ENCODE results near the gene ATG5.

The ATG5 gene

DNA sequence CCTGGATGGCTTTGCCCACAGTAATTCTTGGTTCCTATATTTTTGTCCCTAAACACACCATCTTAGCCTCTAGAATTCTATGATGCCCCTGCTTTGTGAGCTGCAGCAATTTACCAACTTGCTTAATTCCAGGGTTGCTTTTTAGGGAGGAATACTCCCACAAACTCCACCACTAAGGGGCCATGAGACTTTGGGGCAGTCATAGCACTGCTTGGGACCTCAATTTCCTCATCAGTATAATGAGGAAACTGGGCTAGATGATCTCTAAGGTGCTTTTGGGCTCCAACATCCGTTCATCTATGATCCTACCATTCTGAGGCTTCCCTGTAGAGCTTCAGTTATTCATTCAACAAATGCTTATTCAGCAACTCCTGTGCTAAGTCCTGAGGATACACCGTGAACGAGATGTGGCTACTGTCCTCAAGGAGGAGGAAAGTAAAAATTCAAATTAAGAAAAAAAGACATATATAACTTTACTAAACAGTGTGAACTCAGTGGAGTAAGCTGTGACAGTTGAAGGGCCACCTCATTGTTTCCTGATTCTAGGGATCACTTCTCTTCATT lies 164.2 kb downstream of the ATG5 start:
- Histone ChIP-seq H3K36me3 (ENCODE audit: control insufficient read depth, low read length) (no peaks in the 10 kb centered on the region), H3F3A (ENCODE audit: control insufficient read depth, insufficient read depth) (no peaks in the 10 kb centered on the region), H3K4me3 (ENCODE audit: low read length) (no peak overlapping the region), H4K20me1 (ENCODE audit: control insufficient read depth, insufficient read depth, low read depth, low read length) (no peaks in the 10 kb centered on the region), H3K27ac (ENCODE audit: low read depth, low read length) (no peak overlapping the region), H3K4me1 (ENCODE audit: control insufficient read depth, low read length) (peaks cover 9% of the 10 kb centered on the region), H3K9me2 (replicated peaks; ENCODE audit: control insufficient read depth, low read length) (no peaks in the 10 kb centered on the region), H3K4me2 (ENCODE audit: low read length) (no peak overlapping the region), H3K9me3 (ENCODE audit: control insufficient read depth, insufficient read depth, low read length) (no peaks in the 10 kb centered on the region), H3K79me2 (ENCODE audit: control insufficient read depth, low read length) (no peaks in the 10 kb centered on the region), H3K27me3 (ENCODE audit: control insufficient read depth, low read length) (peaks cover 4% of the 10 kb centered on the region; the same call in 1 of the 2 replicates)
- TF ChIP-seq, protein P1, sequence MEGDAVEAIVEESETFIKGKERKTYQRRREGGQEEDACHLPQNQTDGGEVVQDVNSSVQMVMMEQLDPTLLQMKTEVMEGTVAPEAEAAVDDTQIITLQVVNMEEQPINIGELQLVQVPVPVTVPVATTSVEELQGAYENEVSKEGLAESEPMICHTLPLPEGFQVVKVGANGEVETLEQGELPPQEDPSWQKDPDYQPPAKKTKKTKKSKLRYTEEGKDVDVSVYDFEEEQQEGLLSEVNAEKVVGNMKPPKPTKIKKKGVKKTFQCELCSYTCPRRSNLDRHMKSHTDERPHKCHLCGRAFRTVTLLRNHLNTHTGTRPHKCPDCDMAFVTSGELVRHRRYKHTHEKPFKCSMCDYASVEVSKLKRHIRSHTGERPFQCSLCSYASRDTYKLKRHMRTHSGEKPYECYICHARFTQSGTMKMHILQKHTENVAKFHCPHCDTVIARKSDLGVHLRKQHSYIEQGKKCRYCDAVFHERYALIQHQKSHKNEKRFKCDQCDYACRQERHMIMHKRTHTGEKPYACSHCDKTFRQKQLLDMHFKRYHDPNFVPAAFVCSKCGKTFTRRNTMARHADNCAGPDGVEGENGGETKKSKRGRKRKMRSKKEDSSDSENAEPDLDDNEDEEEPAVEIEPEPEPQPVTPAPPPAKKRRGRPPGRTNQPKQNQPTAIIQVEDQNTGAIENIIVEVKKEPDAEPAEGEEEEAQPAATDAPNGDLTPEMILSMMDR (IDR thresholded peaks at IDR 0.05; ENCODE audit: low read depth, low read length, poor library complexity, severe bottlenecking): no peak
- TF ChIP-seq EZH2phosphoT487 (IDR thresholded peaks at IDR 0.05; ENCODE audit: borderline replicate concordance, low read length): no peak

DNA sequence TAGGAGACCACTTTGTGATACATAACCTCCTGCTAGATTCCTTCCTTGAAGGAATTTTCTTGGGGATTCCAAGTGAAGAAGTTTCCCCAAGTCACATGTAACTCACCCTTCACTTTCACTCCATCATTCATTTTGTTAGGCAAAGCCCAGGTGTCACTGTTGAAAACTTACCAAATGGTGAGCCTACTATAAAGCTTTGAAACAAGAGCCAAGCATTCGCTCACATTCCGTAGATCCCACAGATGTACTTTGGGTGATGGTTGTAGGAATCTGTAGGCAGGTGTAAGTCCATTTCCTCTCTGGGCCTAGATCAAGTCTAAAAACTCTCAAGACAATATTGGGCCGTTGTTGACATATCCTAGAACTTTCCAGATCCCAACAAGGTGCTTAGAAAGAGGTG lies 165.4 kb downstream of the ATG5 start:
- H3K9me2 ChIP-seq (replicated peaks; ENCODE audit: control insufficient read depth, low read length): no peaks in the 10 kb centered on the region
- H3K4me2 ChIP-seq (ENCODE audit: low read length): no peak overlapping the region
- H3F3A ChIP-seq (ENCODE audit: control insufficient read depth, insufficient read depth): no peaks in the 10 kb centered on the region
- no peaks in the 10 kb centered on the region for H3K79me2 ChIP-seq (ENCODE audit: control insufficient read depth, low read length)
- H3K36me3 ChIP-seq (ENCODE audit: control insufficient read depth, low read length): no peaks in the 10 kb centered on the region
- TF ChIP-seq, protein P1 (IDR thresholded peaks at IDR 0.05; ENCODE audit: low read depth, low read length, poor library complexity, severe bottlenecking): no peak
- TF ChIP-seq EZH2phosphoT487 (IDR thresholded peaks at IDR 0.05; ENCODE audit: borderline replicate concordance, low read length): no peak
- H3K4me3 ChIP-seq (ENCODE audit: low read length): no peak overlapping the region
- H3K27me3 ChIP-seq (ENCODE audit: control insufficient read depth, low read length): peaks cover 4% of the 10 kb centered on the region; the same call in 1 of the 2 replicates
- H3K9me3 ChIP-seq (ENCODE audit: control insufficient read depth, insufficient read depth, low read length): no peaks in the 10 kb centered on the region
- H3K27ac ChIP-seq (ENCODE audit: low read depth, low read length): no peak overlapping the region
- H4K20me1 ChIP-seq (ENCODE audit: control insufficient read depth, insufficient read depth, low read depth, low read length): no peaks in the 10 kb centered on the region
- peaks cover 9% of the 10 kb centered on the region for H3K4me1 ChIP-seq (ENCODE audit: control insufficient read depth, low read length)

DNA sequence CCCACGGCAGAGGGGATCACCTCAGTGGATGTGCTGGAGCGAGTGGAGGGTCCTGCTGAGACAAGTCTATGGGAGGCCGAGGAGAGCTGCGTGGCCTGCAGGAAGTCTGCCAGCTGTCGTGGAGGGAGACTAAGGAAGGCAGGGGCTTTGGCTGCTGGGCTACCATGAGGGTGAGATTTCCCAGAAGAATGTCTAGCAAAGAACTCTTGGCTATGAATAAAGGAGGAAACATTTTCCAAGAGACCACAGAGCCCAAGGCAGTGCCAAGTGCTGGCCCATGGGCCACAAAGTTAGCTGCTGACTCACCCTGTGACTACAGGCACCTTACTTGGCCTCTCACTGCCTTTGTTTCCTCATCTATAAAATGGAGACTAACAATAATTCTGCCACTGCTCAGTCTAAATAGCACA lies 166.0 kb downstream of the ATG5 start:
- Histone ChIP-seq H3K4me2 (ENCODE audit: low read length) (no peak overlapping the region), H3K27ac (ENCODE audit: low read depth, low read length) (no peak overlapping the region)

More for the DNA sequence above, 166.0 kb downstream of the ATG5 start:
- no peaks in the 10 kb centered on the region for H3K79me2 ChIP-seq (ENCODE audit: control insufficient read depth, low read length)
- H3K4me1 ChIP-seq (ENCODE audit: control insufficient read depth, low read length): peaks cover 7% of the 10 kb centered on the region
- no peaks in the 10 kb centered on the region for H4K20me1 ChIP-seq (ENCODE audit: control insufficient read depth, insufficient read depth, low read depth, low read length)
- H3K9me3 ChIP-seq (ENCODE audit: control insufficient read depth, insufficient read depth, low read length): no peaks in the 10 kb centered on the region
- H3K4me3 ChIP-seq (ENCODE audit: low read length): no peak overlapping the region
- no peak for TF ChIP-seq EZH2phosphoT487 (IDR thresholded peaks at IDR 0.05; ENCODE audit: borderline replicate concordance, low read length)
- TF ChIP-seq, protein P1 (IDR thresholded peaks at IDR 0.05; ENCODE audit: low read depth, low read length, poor library complexity, severe bottlenecking): no peak
- peaks cover 4% of the 10 kb centered on the region; the same call in 1 of the 2 replicates for H3K27me3 ChIP-seq (ENCODE audit: control insufficient read depth, low read length)
- H3K9me2 ChIP-seq (replicated peaks; ENCODE audit: control insufficient read depth, low read length): no peaks in the 10 kb centered on the region
- H3K36me3 ChIP-seq (ENCODE audit: control insufficient read depth, low read length): no peaks in the 10 kb centered on the region
- no peaks in the 10 kb centered on the region for H3F3A ChIP-seq (ENCODE audit: control insufficient read depth, insufficient read depth)

Measured in DOHH2 (cell line).